Ovary (tissue), 3 donors: ENCODE measurements around the gene KIF2C.

Source experiments
- EP300 ChIP-seq: sonication (generic); formaldehyde crosslinking; IDR thresholded peaks from one replicate; pipeline ENCODE4 v1.6.1; 2017; ENCODE audit warnings: antibody characterized with exemption
- POLR2A ChIP-seq: fragments of 450-650 bp; IDR thresholded peaks from one replicate; pipeline ENCODE4 v1.6.1; 2017; ENCODE audit warnings: antibody characterized with exemption, mild to moderate bottlenecking, moderate library complexity
- TF ChIP-seq, protein P1 (sequence below), 3 donors: fragments of 450-650 bp in 2 of 3; fragments of 200-600 bp in 1 of 3; IDR thresholded peaks; one replicate each; pipeline versions ENCODE4 v1.5.1 to v1.8.0; 2016 to 2022; ENCODE audit warnings: antibody characterized with exemption in 3 of 3, mild to moderate bottlenecking in 1 of 3
- donor health status: DM: no; HTN: no; CAD: no.

DNA sequence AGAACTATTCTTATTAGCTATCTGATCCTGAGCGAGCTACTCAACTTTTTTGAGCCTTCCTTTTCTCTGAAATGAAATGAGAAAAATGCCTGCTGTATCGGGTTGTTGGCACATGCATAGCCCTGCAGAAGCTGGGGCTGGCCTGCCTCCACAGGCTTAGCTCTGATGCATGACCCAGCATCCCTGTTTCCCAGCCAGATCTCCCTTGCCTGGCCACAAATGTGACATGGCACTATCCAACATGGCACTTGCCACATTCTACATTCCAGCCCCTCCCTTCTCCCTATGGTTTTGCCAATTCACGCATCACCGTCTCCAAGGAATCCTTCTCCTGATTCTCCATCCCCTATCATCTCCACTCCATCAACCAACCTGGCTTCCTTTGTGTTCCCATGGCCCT, 22.5 kb upstream of the KIF2C start:
- TF ChIP-seq, protein P1, sequence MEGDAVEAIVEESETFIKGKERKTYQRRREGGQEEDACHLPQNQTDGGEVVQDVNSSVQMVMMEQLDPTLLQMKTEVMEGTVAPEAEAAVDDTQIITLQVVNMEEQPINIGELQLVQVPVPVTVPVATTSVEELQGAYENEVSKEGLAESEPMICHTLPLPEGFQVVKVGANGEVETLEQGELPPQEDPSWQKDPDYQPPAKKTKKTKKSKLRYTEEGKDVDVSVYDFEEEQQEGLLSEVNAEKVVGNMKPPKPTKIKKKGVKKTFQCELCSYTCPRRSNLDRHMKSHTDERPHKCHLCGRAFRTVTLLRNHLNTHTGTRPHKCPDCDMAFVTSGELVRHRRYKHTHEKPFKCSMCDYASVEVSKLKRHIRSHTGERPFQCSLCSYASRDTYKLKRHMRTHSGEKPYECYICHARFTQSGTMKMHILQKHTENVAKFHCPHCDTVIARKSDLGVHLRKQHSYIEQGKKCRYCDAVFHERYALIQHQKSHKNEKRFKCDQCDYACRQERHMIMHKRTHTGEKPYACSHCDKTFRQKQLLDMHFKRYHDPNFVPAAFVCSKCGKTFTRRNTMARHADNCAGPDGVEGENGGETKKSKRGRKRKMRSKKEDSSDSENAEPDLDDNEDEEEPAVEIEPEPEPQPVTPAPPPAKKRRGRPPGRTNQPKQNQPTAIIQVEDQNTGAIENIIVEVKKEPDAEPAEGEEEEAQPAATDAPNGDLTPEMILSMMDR (IDR thresholded peaks at IDR 0.05): no peak
- TF ChIP-seq EP300 (no peak), POLR2A (no peak)
